HG03097 (cell line): ENCODE data around the gene PTPRCAP.
"Not testable (repeated sequence)": the region's sequence is repeated elsewhere in the genome, so short reads cannot be mapped to it uniquely, and the experiment has no call there.

ENCODE experiments used
- ATAC-seq: cut with Tn5 transposase; IDR thresholded peaks from one replicate; pipeline ENCODE4 v1.9.1; 2021; ENCODE audit not compliant: unreplicated experiment, low FRiP score

PTPRCAP gene

GRCh38 chr11:67429038-67429668, 8.3 kb downstream of the PTPRCAP start:
- ATAC-seq = no peak

GRCh38 chr11:67428052-67429001, 9.2 kb downstream of the PTPRCAP start, which contains the start of gene RPS6KB2:
Gene RPS6KB2 (plus strand): TSS chr11:67428494. CDS start chr11:67428546, 52 bp downstream.
- peak; percentile 84 for ATAC-seq

GRCh38 chr11:67427364-67427859, 10.1 kb downstream of the PTPRCAP start:
- not testable (repeated sequence) for ATAC-seq

GRCh38 chr11:67423891-67424613, 13.4 kb downstream of the PTPRCAP start:
- no peak for ATAC-seq

GRCh38 chr11:67423466-67423865, 14.0 kb downstream of the PTPRCAP start:
- no peak for ATAC-seq

GRCh38 chr11:67422891-67423290, 14.6 kb downstream of the PTPRCAP start:
- ATAC-seq = no peak

GRCh38 chr11:67421430-67422031, 16.0 kb downstream of the PTPRCAP start:
- ATAC-seq = no peak

- ATAC-seq = peak; percentile 74
These were observed 16.6 kb downstream of the PTPRCAP start for GRCh38 chr11:67420646-67421429.

- ATAC-seq = no peak
These were observed 17.3 kb downstream of the PTPRCAP start for GRCh38 chr11:67420147-67420645.

GRCh38 chr11:67419325-67420049, 18.0 kb downstream of the PTPRCAP start:
- ATAC-seq = no peak

- no peak for ATAC-seq
These were observed 18.8 kb downstream of the PTPRCAP start for GRCh38 chr11:67418476-67419281.

- no peak for ATAC-seq
These were observed 20.1 kb downstream of the PTPRCAP start for GRCh38 chr11:67417425-67417824.

- no peak for ATAC-seq
These were observed 20.8 kb downstream of the PTPRCAP start for GRCh38 chr11:67416416-67417335.

- no peak for ATAC-seq
These were observed 21.8 kb downstream of the PTPRCAP start, which contains the start of gene CARNS1 for GRCh38 chr11:67415501-67416304. Gene CARNS1 (plus strand): TSS chr11:67415678. CDS start chr11:67416200, 522 bp downstream.

GRCh38 chr11:67413266-67413849, 24.1 kb downstream of the PTPRCAP start:
- no peak for ATAC-seq
